D721Med (cell line): ENCODE measurements around the gene MYO5B.

Experiments used
- DNase-seq: peaks from one replicate; pipeline ENCODE4 v3.0.0; 2011; ENCODE audit warnings: low spot score; ENCODE audit not compliant: insufficient read length
- FAIRE-seq: peaks from 2 replicates; lab custom pipeline; 2011; peaks lifted over from hg19 to GRCh38; lab: Jason Lieb, UNC
- CTCF ChIP-seq: IDR thresholded peaks from 2 replicates; pipeline ENCODE4 v1.5.1; 2012; ENCODE audit warnings: mild to moderate bottlenecking, control low read depth; ENCODE audit not compliant: insufficient read depth; ENCODE audit errors: missing control alignments

MYO5B gene

DNA sequence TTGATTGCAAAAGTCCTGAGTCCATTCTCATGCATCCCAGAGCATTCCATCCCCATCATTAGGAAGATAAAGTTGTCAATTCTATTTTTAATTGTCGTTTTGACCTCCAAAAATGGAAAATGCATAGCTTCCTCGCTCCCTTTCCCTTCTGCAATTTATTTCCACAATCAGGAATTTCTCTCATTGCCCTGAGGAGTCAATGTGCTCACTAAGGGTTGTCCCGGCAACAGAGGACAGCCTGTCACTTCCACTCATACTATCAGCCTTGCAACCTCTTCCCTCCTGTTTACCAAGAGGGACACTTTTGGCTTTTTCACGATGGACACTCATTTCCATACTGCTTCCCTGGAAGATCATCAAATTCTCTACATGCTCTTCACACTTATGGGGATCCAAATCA, 164.8 kb downstream of the MYO5B start:
- no peak for TF ChIP-seq CTCF
- no peak for FAIRE-seq
- no peak for DNase-seq

- no peak for FAIRE-seq
- no peak for TF ChIP-seq CTCF
- no peak for DNase-seq
Measured at GRCh38 chr18:50027996-50028395, 167.0 kb downstream of the MYO5B start.

GRCh38 chr18:50024466-50024865, 170.5 kb downstream of the MYO5B start:
- DNase-seq (no peak), FAIRE-seq (no peak)
- TF ChIP-seq CTCF: no peak

DNA sequence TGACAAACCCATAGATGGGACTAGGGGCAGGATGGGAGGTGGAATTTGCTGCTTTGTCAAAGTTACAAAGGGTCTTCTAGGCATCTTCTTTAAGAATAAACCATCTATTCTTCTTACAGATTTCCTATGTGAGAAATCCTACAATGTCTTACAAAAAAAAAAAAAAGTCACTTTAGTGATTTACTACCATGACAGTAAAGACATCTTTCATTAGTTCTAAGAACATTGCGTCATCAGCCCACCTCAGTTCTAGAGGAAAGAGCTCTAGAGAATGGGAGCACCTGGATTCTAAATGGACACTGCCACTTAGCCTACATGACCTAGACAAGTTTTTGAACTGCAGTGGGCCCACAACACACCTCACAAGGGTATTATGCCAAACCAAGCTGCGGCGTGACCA, 172.0 kb downstream of the MYO5B start:
- DNase-seq (no peak), FAIRE-seq (no peak)
- TF ChIP-seq CTCF: no peak

- DNase-seq: no peak
- FAIRE-seq: no peak
- TF ChIP-seq CTCF: no peak
Measured at GRCh38 chr18:50014606-50015005, 180.3 kb downstream of the MYO5B start.

DNA sequence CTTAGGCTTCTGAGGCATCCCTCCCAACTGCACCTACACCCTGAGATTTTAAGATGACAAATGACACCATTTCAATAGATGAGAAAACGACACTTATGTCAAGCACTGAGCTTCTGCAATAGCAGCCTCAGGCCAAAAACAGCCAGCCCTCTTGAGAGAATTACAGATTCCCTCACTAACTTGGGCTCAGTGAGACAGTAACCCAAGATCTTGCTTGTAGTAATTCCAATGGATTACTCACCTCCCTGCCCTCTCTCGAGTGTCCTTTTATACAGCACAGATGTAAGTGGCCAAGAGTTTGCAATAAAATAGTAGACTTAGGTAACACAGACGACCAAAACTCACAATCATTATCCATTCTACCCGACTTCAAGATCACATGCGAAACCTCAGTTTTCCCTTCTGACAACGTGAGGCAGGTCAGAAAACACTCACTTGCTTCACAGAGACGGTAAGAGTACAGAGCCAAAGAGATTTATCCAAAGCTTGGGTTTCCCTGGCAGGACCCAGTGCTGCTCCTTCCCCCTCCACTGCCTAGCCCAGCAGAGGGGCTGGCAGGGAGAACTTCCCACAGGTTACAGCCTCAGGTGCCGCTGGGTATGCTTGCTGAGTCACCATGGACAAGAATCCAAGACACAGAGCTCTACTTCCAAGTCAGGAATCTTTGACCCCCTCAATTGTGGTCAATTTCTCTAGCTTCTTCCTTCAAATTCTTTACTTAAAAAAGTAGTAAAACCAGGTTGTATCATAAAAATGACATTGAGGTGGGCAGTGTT, 181.4 kb downstream of the MYO5B start:
- no peak for FAIRE-seq
- TF ChIP-seq CTCF: no peak
- no peak for DNase-seq

GRCh38 chr18:50011813-50012435, 183.0 kb downstream of the MYO5B start:
- FAIRE-seq (no peak), DNase-seq (no peak)
- no peak for TF ChIP-seq CTCF
